GM10248 (cell line): ENCODE measurements around the gene TMEM38B.

Experiments
- CTCF ChIA-PET: fragments of 300-600 bp; sonication (Branson Sonifier 250); formaldehyde crosslinking; extraction: SDS; loops from one replicate; lab custom pipeline; 2021; ENCODE audit warnings: antibody characterized with exemption; lab: Yijun Ruan, JAX
- POLR2A ChIA-PET: fragments of 350-650 bp; sonication (Branson Sonifier 250); formaldehyde crosslinking; extraction: SDS; loops from one replicate; lab custom pipeline; 2020; ENCODE audit warnings: antibody characterized with exemption; lab: Yijun Ruan, JAX
- DNase-seq: peaks from one replicate; pipeline ENCODE4 v3.0.0; 2012; ENCODE audit errors: extremely low spot score
- CTCF ChIP-seq: IDR thresholded peaks from 2 replicates; pipeline ENCODE4 v1.5.1; 2012; ENCODE audit warnings: mild to moderate bottlenecking, low read depth; ENCODE audit errors: extremely low read depth, missing control alignments, control extremely low read depth

Gene TMEM38B

DNA sequence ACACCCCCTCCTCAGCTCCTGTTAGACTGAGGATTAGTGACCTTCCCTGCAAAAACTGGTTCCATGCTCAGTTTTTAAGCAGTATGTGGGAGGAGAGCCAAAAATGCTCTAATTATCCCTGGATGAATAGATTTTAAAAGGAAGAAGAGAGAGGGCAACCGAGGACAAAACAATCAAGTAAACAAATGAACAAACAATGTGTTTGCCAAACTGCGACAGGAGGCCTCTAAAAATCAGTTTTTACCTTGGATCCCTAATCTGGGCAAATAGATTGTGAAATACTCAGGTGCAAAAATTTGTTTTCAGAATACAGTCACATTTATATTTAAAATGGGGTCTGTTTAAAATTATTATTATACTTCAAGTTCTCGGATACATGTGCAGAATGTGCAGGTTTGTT is 23.6 kb upstream of the TMEM38B start:
- no peak for TF ChIP-seq CTCF
- ChIA-PET POLR2A (no interaction called here), CTCF (interaction anchor here (1.3 to 1.6 kb wide), 2 partner anchors 33 to 69 kb away, joined by 3 read pairs; no protein-coding TSS in a partner anchor)
- DNase-seq: no peak

- no peak for TF ChIP-seq CTCF
- CTCF ChIA-PET: interaction anchor here (1.6 kb wide), 1 partner anchor 64 kb away, joined by 3 read pairs; no protein-coding TSS in a partner anchor
- POLR2A ChIA-PET: no interaction called here
- DNase-seq: no peak
These were observed 21.6 kb upstream of the TMEM38B start for GRCh38 chr9:105672711-105673234.

DNA sequence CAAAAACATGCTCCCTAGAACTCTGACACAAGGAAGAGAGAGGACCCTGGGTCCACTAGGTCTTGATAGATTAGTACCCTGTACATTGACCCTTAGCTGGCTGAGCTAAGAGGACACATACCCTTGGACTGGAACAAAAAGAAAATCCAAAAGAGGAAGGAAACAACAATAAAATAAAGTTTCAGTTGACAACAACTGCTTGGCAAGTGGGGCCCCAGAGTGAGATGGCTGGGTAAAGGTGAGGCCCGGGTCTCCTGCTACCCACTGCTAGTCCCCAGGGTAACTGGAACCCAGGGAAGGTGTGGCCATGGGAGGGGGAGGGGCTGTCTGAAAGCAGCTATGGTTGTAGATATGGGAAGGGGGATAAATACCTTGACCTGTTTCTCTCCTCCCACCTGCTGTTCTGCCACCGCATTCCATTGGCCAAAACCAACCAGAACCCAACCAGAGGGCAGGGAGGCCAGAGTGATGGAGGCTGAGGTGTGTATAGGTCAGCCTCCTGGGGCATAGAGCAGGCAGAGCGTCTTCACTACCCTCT is 20.4 kb upstream of the TMEM38B start:
- ChIA-PET CTCF (interaction anchor here (0.8 to 1.6 kb wide), 2 partner anchors 66 to 207 kb away, joined by 3 read pairs; no protein-coding TSS in a partner anchor), POLR2A (no interaction called here)
- DNase-seq: no peak
- TF ChIP-seq CTCF: no peak

- ChIA-PET POLR2A (no interaction called here), CTCF (interaction anchor here (0.8 kb wide), 1 partner anchor 17 kb away, joined by 3 read pairs; the partner anchor contains the start of gene TMEM38B)
- TF ChIP-seq CTCF: no peak
- DNase-seq: no peak
These were observed 17.9 kb upstream of the TMEM38B start for GRCh38 chr9:105676351-105676923.

DNA sequence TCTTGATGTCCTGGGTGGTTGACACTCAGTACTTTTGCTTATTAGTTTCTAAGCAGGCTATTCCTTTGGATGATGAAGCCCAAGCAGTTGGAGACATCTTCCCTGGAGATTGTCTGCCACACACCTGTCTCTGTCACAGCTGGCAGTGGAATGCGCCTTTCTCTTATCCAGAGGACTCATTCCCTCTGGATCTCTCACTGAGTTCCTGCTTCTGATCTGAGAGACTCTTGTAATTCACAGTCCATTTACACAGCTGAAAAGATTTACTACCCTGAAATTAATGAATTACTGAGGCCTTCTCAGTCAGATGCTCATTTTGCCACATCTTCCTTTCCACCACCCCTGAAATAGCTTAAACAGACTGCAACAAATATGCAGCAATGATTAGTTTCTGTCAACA is 16.2 kb upstream of the TMEM38B start:
- no peak for DNase-seq
- CTCF ChIA-PET: interaction anchor here (0.8 to 1.6 kb wide), 4 partner anchors 13 to 44 kb away, joined by 3 to 4 read pairs (median 4); no protein-coding TSS in a partner anchor
- POLR2A ChIA-PET: no interaction called here
- no peak for TF ChIP-seq CTCF

DNA sequence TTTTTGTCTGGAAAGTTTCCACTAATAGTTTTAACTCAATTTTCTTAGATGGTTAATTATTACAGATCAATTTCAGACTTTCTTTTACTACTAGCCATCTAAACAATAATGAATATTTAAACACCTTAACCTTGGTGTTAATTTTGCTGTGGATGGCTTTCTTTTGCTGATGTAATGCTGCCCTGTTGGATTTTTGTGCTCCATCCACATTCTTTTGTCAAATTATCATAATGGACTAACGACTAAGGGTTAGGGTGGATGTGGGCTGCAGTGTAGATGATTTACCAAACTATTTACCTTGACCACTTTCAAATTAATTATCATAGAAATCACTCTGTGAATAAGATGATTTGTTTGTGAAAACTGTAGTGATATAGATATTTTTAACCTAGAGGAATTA is 15.6 kb upstream of the TMEM38B start:
- ChIA-PET POLR2A (interaction anchor here (0.5 kb wide), 1 partner anchor 197 kb away, joined by 3 read pairs; no protein-coding TSS in a partner anchor), CTCF (interaction anchor here (0.8 to 1.6 kb wide), 4 partner anchors 14 to 44 kb away, joined by 3 to 4 read pairs (median 4); no protein-coding TSS in a partner anchor)
- no peak for TF ChIP-seq CTCF

More for the DNA sequence above, 15.6 kb upstream of the TMEM38B start:
- DNase-seq: no peak
